GM12892 (cell line): ENCODE results near the gene AOPEP.
"Not testable (repeated sequence)": the region's sequence is repeated elsewhere in the genome, so short reads cannot be mapped to it uniquely, and the experiment has no call there.

Source experiments
- DNase-seq: peaks from one replicate; pipeline ENCODE4 v3.0.0; 2011; ENCODE audit not compliant: insufficient read length
- FAIRE-seq: peaks from 2 replicates; lab custom pipeline; 2011; peaks lifted over from hg19 to GRCh38; lab: Jason Lieb, UNC
- POLR2A ChIP-seq: IDR thresholded peaks from 2 replicates; pipeline ENCODE4 v1.6.1; 2011; ENCODE audit warnings: low read depth, low read length, control low read depth
- POLR2AphosphoS5 ChIP-seq: IDR thresholded peaks from 2 replicates; pipeline ENCODE4 v1.6.1; 2011; ENCODE audit warnings: low read depth, low read length, control low read depth
- TAF1 ChIP-seq: IDR thresholded peaks from 2 replicates; pipeline ENCODE4 v1.6.1; 2011; ENCODE audit warnings: low read depth, mild to moderate bottlenecking, control low read depth, low read length, borderline replicate concordance

AOPEP gene

GRCh38 chr9:94872891-94873511, 146.5 kb downstream of the AOPEP start:
- DNase-seq (no peak), FAIRE-seq (no peak)
- no peak for TF ChIP-seq POLR2A
- no peak for TF ChIP-seq POLR2AphosphoS5

- DNase-seq (no peak), FAIRE-seq (no peak)
Measured at GRCh38 chr9:94874316-94874715, 147.8 kb downstream of the AOPEP start.

GRCh38 chr9:94875300-94876020, 149.0 kb downstream of the AOPEP start:
- FAIRE-seq (peak; percentile 24), DNase-seq (no peak)
- no peak for TF ChIP-seq POLR2AphosphoS5
- TF ChIP-seq TAF1, result no peak
- TF ChIP-seq POLR2A, result no peak

More at GRCh38 chr9:94874316-94874715, 147.8 kb downstream of the AOPEP start:
- no peak for TF ChIP-seq POLR2A

GRCh38 chr9:94878804-94879203, 152.3 kb downstream of the AOPEP start:
- not testable (repeated sequence) for DNase-seq, FAIRE-seq

GRCh38 chr9:94879230-94879629, 152.7 kb downstream of the AOPEP start:
- DNase-seq (no peak), FAIRE-seq (no peak)
- TF ChIP-seq POLR2A, result no peak
- TF ChIP-seq POLR2AphosphoS5, result no peak
- TF ChIP-seq TAF1, result no peak

GRCh38 chr9:94881023-94881422, 154.5 kb downstream of the AOPEP start:
- no peak for FAIRE-seq
- no peak for DNase-seq
- TF ChIP-seq POLR2A (no peak), POLR2AphosphoS5 (no peak), TAF1 (no peak)

- TF ChIP-seq POLR2A, result no peak
- no peak for TF ChIP-seq TAF1
- FAIRE-seq (no peak), DNase-seq (no peak)
Measured at GRCh38 chr9:94881454-94881853, 155.0 kb downstream of the AOPEP start.

- DNase-seq (no peak), FAIRE-seq (no peak)
- TF ChIP-seq TAF1 (no peak), POLR2AphosphoS5 (no peak), POLR2A (no peak)
Measured at GRCh38 chr9:94881940-94882339, 155.4 kb downstream of the AOPEP start.

- DNase-seq (no peak), FAIRE-seq (no peak)
- TF ChIP-seq TAF1, result no peak
- no peak for TF ChIP-seq POLR2A
- TF ChIP-seq POLR2AphosphoS5, result no peak
Measured at GRCh38 chr9:94882966-94883641, 156.6 kb downstream of the AOPEP start.

- no peak for TF ChIP-seq POLR2AphosphoS5
- TF ChIP-seq POLR2A, result no peak
- no peak for TF ChIP-seq TAF1
- FAIRE-seq, result no peak
Measured at GRCh38 chr9:94885854-94886447, 159.5 kb downstream of the AOPEP start.

GRCh38 chr9:94887721-94888120, 161.2 kb downstream of the AOPEP start:
- TF ChIP-seq TAF1, result no peak
- TF ChIP-seq POLR2A, result no peak
- no peak for TF ChIP-seq POLR2AphosphoS5
- no peak for DNase-seq
- FAIRE-seq, result no peak

More at GRCh38 chr9:94885854-94886447, 159.5 kb downstream of the AOPEP start:
- no peak for DNase-seq
